ENCODE results near the gene IFFO2. TPM values are rescaled to one million over a fixed set of nuclear protein-coding genes. Genes with fewer than 3 reads are reported as not detected.

The IFFO2 gene
- total RNA-seq, result 5.4 TPM

- DNase-seq (ENCODE audit: low spot score) (peak; percentile 100), ATAC-seq (peak; percentile 99)
- intact Hi-C loops (cut with DNase I), result no loop called here
Observed at GRCh38 chr1:18956193-18957135, at the start of gene IFFO2. TSS of gene IFFO2 (minus strand) at chr1:18956676. CDS start at chr1:18956332, 344 bp downstream.

GRCh38 chr1:19006000-19006399 lies 49.5 kb upstream of the IFFO2 start:
- no peak for ATAC-seq
- DNase-seq (ENCODE audit: low spot score), result no peak
- intact Hi-C loops (cut with DNase I), result no loop called here

GRCh38 chr1:19003371-19004290 lies 47.2 kb upstream of the IFFO2 start:
- intact Hi-C loops (cut with DNase I), result no loop called here
- ATAC-seq (no peak), DNase-seq (ENCODE audit: low spot score) (no peak)

GRCh38 chr1:19000065-19000464 lies 43.6 kb upstream of the IFFO2 start:
- intact Hi-C loops (cut with DNase I), result no loop called here

GRCh38 chr1:18999359-18999758 lies 42.9 kb upstream of the IFFO2 start:
- intact Hi-C loops (cut with DNase I), result no loop called here
- no peak for DNase-seq (ENCODE audit: low spot score)
- ATAC-seq, result peak; percentile 71

More at GRCh38 chr1:19000065-19000464, 43.6 kb upstream of the IFFO2 start:
- ATAC-seq (no peak), DNase-seq (ENCODE audit: low spot score) (no peak)

GRCh38 chr1:18998016-18998724 lies 41.7 kb upstream of the IFFO2 start:
- ATAC-seq, result peak; percentile 64
- DNase-seq (ENCODE audit: low spot score), result no peak
- intact Hi-C loops (cut with DNase I), result no loop called here

GRCh38 chr1:18997508-18997907 lies 41.0 kb upstream of the IFFO2 start:
- intact Hi-C loops (cut with DNase I), result no loop called here
- DNase-seq (ENCODE audit: low spot score) (no peak), ATAC-seq (no peak)

- ATAC-seq (no peak), DNase-seq (ENCODE audit: low spot score) (no peak)
- intact Hi-C loops (cut with DNase I), result no loop called here
Observed at GRCh38 chr1:18996548-18997177, 40.2 kb upstream of the IFFO2 start.

- intact Hi-C loops (cut with DNase I), result no loop called here
- ATAC-seq, result no peak
- no peak for DNase-seq (ENCODE audit: low spot score)
Observed at GRCh38 chr1:18994381-18994780, 37.9 kb upstream of the IFFO2 start.

GRCh38 chr1:18992646-18993045 lies 36.2 kb upstream of the IFFO2 start:
- DNase-seq (ENCODE audit: low spot score), result no peak
- intact Hi-C loops (cut with DNase I), result no loop called here
- ATAC-seq, result no peak

- DNase-seq (ENCODE audit: low spot score) (no peak), ATAC-seq (no peak)
- intact Hi-C loops (cut with DNase I), result no loop called here
Observed at GRCh38 chr1:18991585-18991984, 35.1 kb upstream of the IFFO2 start.

GRCh38 chr1:18989896-18990295 lies 33.4 kb upstream of the IFFO2 start:
- ATAC-seq (no peak), DNase-seq (ENCODE audit: low spot score) (no peak)
- intact Hi-C loops (cut with DNase I), result no loop called here

GRCh38 chr1:18989176-18989799 lies 32.8 kb upstream of the IFFO2 start:
- intact Hi-C loops (cut with DNase I), result no loop called here
- ATAC-seq (no peak), DNase-seq (ENCODE audit: low spot score) (no peak)

GRCh38 chr1:18981242-18981641 lies 24.8 kb upstream of the IFFO2 start:
- no peak for DNase-seq (ENCODE audit: low spot score)
- intact Hi-C loops (cut with DNase I), result loop anchor here (5.0 kb wide), 1 partner anchor 1184 kb away; no protein-coding TSS in a partner anchor

GRCh38 chr1:18978706-18979105 lies 22.2 kb upstream of the IFFO2 start:
- ATAC-seq, result no peak
- DNase-seq (ENCODE audit: low spot score), result no peak
- intact Hi-C loops (cut with DNase I), result no loop called here

More at GRCh38 chr1:18981242-18981641, 24.8 kb upstream of the IFFO2 start:
- no peak for ATAC-seq

GRCh38 chr1:18977428-18977827 lies 21.0 kb upstream of the IFFO2 start:
- intact Hi-C loops (cut with DNase I), result no loop called here
- DNase-seq (ENCODE audit: low spot score) (no peak), ATAC-seq (no peak)

GRCh38 chr1:18976096-18976495 lies 19.6 kb upstream of the IFFO2 start:
- ATAC-seq (no peak), DNase-seq (ENCODE audit: low spot score) (no peak)
- intact Hi-C loops (cut with DNase I), result no loop called here

- intact Hi-C loops (cut with DNase I), result no loop called here
- ATAC-seq, result no peak
- DNase-seq (ENCODE audit: low spot score), result no peak
Observed at GRCh38 chr1:18974606-18975005, 18.1 kb upstream of the IFFO2 start.
